Natural killer cell (primary cell): ENCODE measurements around the gene KNTC1. TPM values are rescaled to one million over a fixed set of nuclear protein-coding genes. Genes with fewer than 3 reads are reported as not detected.

ENCODE experiments used
- ATAC-seq, 3 donors: fragments of 150-1000 bp in 2 of 3; fragments of 200-7000 bp in 1 of 3; cut with Tn5 transposase; 1 replicate in 1 of 3; 2 replicates in 2 of 3; pipeline ENCODE4 v1.10.0; 2021; ENCODE audit warnings: mild to moderate bottlenecking in 2 of 3, moderate library complexity in 2 of 3
- DNase-seq, 2 donors: peaks; one replicate each; pipeline versions ENCODE4 v3.0.0 to v3.0.0-alpha.2; 2013 to 2021; ENCODE audit warnings: mixed read lengths in 1 of 2
- H3K27ac ChIP-seq: one replicate; pipeline ENCODE4 v1.5.1; 2013; ENCODE audit warnings: mild to moderate bottlenecking, low read length
- H3K27me3 ChIP-seq: one replicate; pipeline ENCODE4 v1.6.1; 2013; ENCODE audit warnings: low read length; ENCODE audit not compliant: control insufficient read depth, insufficient read depth
- H3K36me3 ChIP-seq: one replicate; pipeline ENCODE4 v1.6.1; 2013; ENCODE audit warnings: low read length; ENCODE audit not compliant: control insufficient read depth, insufficient read depth
- H3K4me1 ChIP-seq: one replicate; pipeline ENCODE4 v1.6.1; 2013; ENCODE audit warnings: low read length; ENCODE audit not compliant: control insufficient read depth, insufficient read depth
- H3K4me3 ChIP-seq: one replicate; pipeline ENCODE4 v1.5.1; 2013; ENCODE audit warnings: low read length
- H3K9me3 ChIP-seq: one replicate; pipeline ENCODE4 v1.6.1; 2013; ENCODE audit warnings: low read length; ENCODE audit not compliant: control insufficient read depth, insufficient read depth
- H3K27ac Mint-ChIP-seq, 2 donors: one replicate each; pipeline ENCODE4 v1.8.0; 2022; ENCODE audit warnings: mild to moderate bottlenecking in 2 of 2, mixed read lengths in 2 of 2, moderate library complexity in 1 of 2
- H3K27me3 Mint-ChIP-seq, 2 donors: one replicate each; pipeline ENCODE4 v1.8.0; 2022; ENCODE audit warnings: low read depth in 2 of 2, mixed read lengths in 2 of 2
- H3K36me3 Mint-ChIP-seq: one replicate; pipeline ENCODE4 v1.8.0; 2022; ENCODE audit warnings: mixed read lengths
- H3K4me1 Mint-ChIP-seq, 2 donors: one replicate each; pipeline ENCODE4 v1.8.0; 2022; ENCODE audit warnings: mixed read lengths in 2 of 2
- H3K4me3 Mint-ChIP-seq: one replicate; pipeline ENCODE4 v1.8.0; 2022; ENCODE audit warnings: mild to moderate bottlenecking, moderate library complexity, mixed read lengths
- H3K9me3 Mint-ChIP-seq, 2 donors: one replicate each; pipeline ENCODE4 v1.8.0; 2022; ENCODE audit warnings: mixed read lengths in 2 of 2
- CTCF ChIP-seq: fragments of 200-600 bp; IDR thresholded peaks from one replicate; pipeline ENCODE4 v1.8.0; 2022; ENCODE audit warnings: antibody characterized with exemption
- WGBS: methylation state at CpG from one replicate; pipeline ENCODE4 v1.1.7; 2013; ENCODE audit warnings: missing lambda C conversion rate; ENCODE audit not compliant: insufficient coverage; 5-methylcytosine and 5-hydroxymethylcytosine counted together
- intact Hi-C: fragments of 100-400 bp; cut with micrococcal nuclease; formaldehyde crosslinking; loops from one replicate; pipeline ENCODE4 v1.14.2; 2022
- total RNA-seq, 4 donors: library from RNA; stranded (reverse); fragments of 120-200 nt in 1 of 4; gene quantifications; one replicate each; pipeline versions ENCODE4 v1.2.3 to v1.2.4, GENCODE V29; 2013 to 2022

KNTC1 gene
- total RNA-seq: 10 to 100 TPM; 31.3 to 33.8 (median 33.2) TPM
- total RNA-seq (2013): 45.1 TPM

- H3K4me3 ChIP-seq: peak within 1 kb of the TSS; percentile 64
- H3K4me1 ChIP-seq: peaks cover 20% of the 10 kb centered on the region
- no peaks in the 10 kb centered on the region for H3K27me3 ChIP-seq
- no peaks in the 10 kb centered on the region for H3K9me3 Mint-ChIP-seq
- no peaks in the 10 kb centered on the region for H3K36me3 Mint-ChIP-seq
- 0% methylated on average over 51 of the region's 51 CpGs for WGBS
- peaks cover 29% of the 10 kb centered on the region in 2 donors for H3K4me1 Mint-ChIP-seq
- H3K4me3 Mint-ChIP-seq: no peak within 1 kb of the TSS
- no peaks in the 10 kb centered on the region for H3K27me3 Mint-ChIP-seq
- H3K27ac ChIP-seq: peak within 1 kb of the TSS; percentile 95
- no peaks in the 10 kb centered on the region for H3K9me3 ChIP-seq
- no peak for TF ChIP-seq CTCF
- H3K36me3 ChIP-seq: peaks cover 17% of the 10 kb centered on the region
- peak; percentile 91 to 98 (median 92) for ATAC-seq
- DNase-seq: peak; percentile 93 to 99
- intact Hi-C loops: loop anchor here (1.0 to 5.0 kb wide), 3 partner anchors 26 to 260 kb away; partner anchors contain the start of genes DENR and VPS33A
- H3K27ac Mint-ChIP-seq: no peak within 1 kb of the TSS
Measured at GRCh38 chr12:122526683-122527477, at the start of gene KNTC1, which contains the start of gene RSRC2. Gene KNTC1, plus strand, starts transcription at chr12:122527249. Its CDS starts 2,815 bp downstream, at chr12:122530064. Gene RSRC2, minus strand, starts transcription at chr12:122526936. Its CDS starts 83 bp downstream, at chr12:122526853.

- intact Hi-C loops: no loop called here
- no peaks in the 10 kb centered on the region for H3K27me3 ChIP-seq
- H3K27ac ChIP-seq: no peak overlapping the region
- H3K9me3 ChIP-seq: no peaks in the 10 kb centered on the region
- WGBS: 99% methylated on average over 7 of the region's 8 CpGs
- peaks cover 17% of the 10 kb centered on the region for H3K36me3 Mint-ChIP-seq
- peaks cover 72% of the 10 kb centered on the region for H3K36me3 ChIP-seq
- no peaks in the 10 kb centered on the region for H3K4me1 ChIP-seq
- no peak for TF ChIP-seq CTCF
- H3K4me3 Mint-ChIP-seq: no peak overlapping the region
- no peaks in the 10 kb centered on the region for H3K27me3 Mint-ChIP-seq
- no peak overlapping the region for H3K4me3 ChIP-seq
- H3K9me3 Mint-ChIP-seq: no peaks in the 10 kb centered on the region
- DNase-seq (no peak), ATAC-seq (no peak)
- H3K27ac Mint-ChIP-seq: no peak overlapping the region
- H3K4me1 Mint-ChIP-seq: no peaks in the 10 kb centered on the region
Measured at GRCh38 chr12:122480753-122481152, 46.3 kb upstream of the KNTC1 start.

GRCh38 chr12:122481861-122482260, 45.2 kb upstream of the KNTC1 start:
- Mint-ChIP-seq H3K4me1 (peaks cover 0 to 2% of the 10 kb centered on the region in 2 donors), H3K36me3 (peaks cover 13% of the 10 kb centered on the region), H3K27me3 (no peaks in the 10 kb centered on the region), H3K27ac (no peak overlapping the region), H3K9me3 (no peaks in the 10 kb centered on the region), H3K4me3 (no peak overlapping the region)
- TF ChIP-seq CTCF: no peak
- intact Hi-C loops: no loop called here
- no peaks in the 10 kb centered on the region for H3K9me3 ChIP-seq
- DNase-seq (no peak), ATAC-seq (no peak)
- WGBS: 97% methylated on average over 4 of the region's 6 CpGs
- H3K4me1 ChIP-seq: no peaks in the 10 kb centered on the region
- no peak overlapping the region for H3K27ac ChIP-seq
- peaks cover 69% of the 10 kb centered on the region for H3K36me3 ChIP-seq
- H3K27me3 ChIP-seq: no peaks in the 10 kb centered on the region
- H3K4me3 ChIP-seq: no peak overlapping the region
